Left ventricle myocardium inferior (tissue), 1 donor: ENCODE data around the gene BCL2L13. TPM values are rescaled to one million over a fixed set of nuclear protein-coding genes. Genes with fewer than 3 reads are reported as not detected.

Source experiments
- DNase-seq: peaks from one replicate; pipeline ENCODE4 v3.0.0-alpha.2; 2020
- H3K27ac ChIP-seq: fragments of 200-600 bp; replicated peaks from 2 replicates; pipeline ENCODE4 v1.8.0; 2021
- H3K27me3 ChIP-seq: fragments of 200-600 bp; 2 replicates; pipeline ENCODE4 v1.8.0; 2021; ENCODE audit warnings: low read depth
- H3K36me3 ChIP-seq: fragments of 200-600 bp; 2 replicates; pipeline ENCODE4 v1.8.0; 2021
- H3K4me1 ChIP-seq: fragments of 200-600 bp; 2 replicates; pipeline ENCODE4 v1.8.0; 2021
- H3K4me3 ChIP-seq: fragments of 200-600 bp; 2 replicates; pipeline ENCODE4 v1.8.0; 2021; ENCODE audit warnings: mild to moderate bottlenecking, moderate library complexity
- H3K9me3 ChIP-seq: fragments of 200-600 bp; replicated peaks from 2 replicates; pipeline ENCODE4 v1.8.0; 2021
- intact Hi-C: fragments of 100-400 bp; cut with micrococcal nuclease; formaldehyde crosslinking; loops from one replicate; pipeline ENCODE4 v1.11.0; 2022
- total RNA-seq: library from RNA; stranded (reverse); fragmentation: NEBNext Ultra II Directional; extraction: Animal tissue kit (Norgen Biotek cat#: 25700); gene quantifications from one replicate; pipeline ENCODE4 v1.2.1, GENCODE V29; 2021
- TF ChIP-seq, protein P1 (sequence below): fragments of 200-600 bp; IDR thresholded peaks from 2 replicates; pipeline ENCODE4 v1.8.0; 2021; ENCODE audit warnings: antibody characterized with exemption, mild to moderate bottlenecking, borderline replicate concordance
- donor health status: DM: no; HTN: yes; CAD: no; lungs with severe emphysema.

Gene BCL2L13
- total RNA-seq, 1 donor from 2014 or later: 111 TPM

DNA sequence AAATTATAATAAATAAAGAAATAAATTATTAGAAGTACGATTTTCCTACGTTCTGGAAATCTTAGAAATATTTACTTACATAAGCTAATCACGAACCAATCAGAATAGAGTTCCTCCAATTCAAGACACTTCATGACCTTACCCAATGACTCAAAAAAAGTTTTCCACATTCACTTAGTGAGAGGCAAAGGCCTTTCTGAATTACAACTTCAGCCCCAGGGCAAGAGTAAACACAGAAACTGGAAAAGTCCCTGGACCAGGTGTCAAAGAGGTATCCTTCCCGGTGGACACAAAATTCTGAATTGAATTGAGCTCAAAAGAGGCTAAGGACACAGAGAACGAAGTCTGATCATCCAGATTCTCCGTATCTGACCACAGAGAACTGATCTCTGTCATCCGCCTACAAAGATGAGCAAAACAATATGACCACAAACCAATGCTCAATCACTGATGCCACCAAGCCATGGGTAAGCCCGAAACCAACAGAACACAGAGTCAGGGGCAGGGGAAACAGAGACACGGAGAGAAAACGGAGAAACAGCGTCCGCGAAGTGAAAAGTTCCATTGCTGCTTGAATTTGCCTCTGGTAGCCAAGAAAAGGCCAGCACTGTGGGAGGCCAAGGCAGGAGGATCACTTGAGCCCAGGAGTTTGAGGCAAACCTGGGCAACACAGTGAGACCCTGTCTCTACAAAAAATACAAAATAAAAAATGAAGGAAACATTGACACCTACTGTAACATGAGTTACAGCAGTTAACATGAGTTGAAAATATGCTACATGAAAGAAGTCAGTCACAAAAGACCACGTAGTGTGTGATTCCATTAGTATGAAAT lies 128.9 kb downstream of the BCL2L13 start:
- Histone ChIP-seq H3K36me3 (no peaks in the 10 kb centered on the region), H3K9me3 (no peaks in the 10 kb centered on the region), H3K4me1 (peaks cover 9% of the 10 kb centered on the region), H3K4me3 (no peak overlapping the region), H3K27ac (no peak overlapping the region), H3K27me3 (no peaks in the 10 kb centered on the region)
- TF ChIP-seq, protein P1, sequence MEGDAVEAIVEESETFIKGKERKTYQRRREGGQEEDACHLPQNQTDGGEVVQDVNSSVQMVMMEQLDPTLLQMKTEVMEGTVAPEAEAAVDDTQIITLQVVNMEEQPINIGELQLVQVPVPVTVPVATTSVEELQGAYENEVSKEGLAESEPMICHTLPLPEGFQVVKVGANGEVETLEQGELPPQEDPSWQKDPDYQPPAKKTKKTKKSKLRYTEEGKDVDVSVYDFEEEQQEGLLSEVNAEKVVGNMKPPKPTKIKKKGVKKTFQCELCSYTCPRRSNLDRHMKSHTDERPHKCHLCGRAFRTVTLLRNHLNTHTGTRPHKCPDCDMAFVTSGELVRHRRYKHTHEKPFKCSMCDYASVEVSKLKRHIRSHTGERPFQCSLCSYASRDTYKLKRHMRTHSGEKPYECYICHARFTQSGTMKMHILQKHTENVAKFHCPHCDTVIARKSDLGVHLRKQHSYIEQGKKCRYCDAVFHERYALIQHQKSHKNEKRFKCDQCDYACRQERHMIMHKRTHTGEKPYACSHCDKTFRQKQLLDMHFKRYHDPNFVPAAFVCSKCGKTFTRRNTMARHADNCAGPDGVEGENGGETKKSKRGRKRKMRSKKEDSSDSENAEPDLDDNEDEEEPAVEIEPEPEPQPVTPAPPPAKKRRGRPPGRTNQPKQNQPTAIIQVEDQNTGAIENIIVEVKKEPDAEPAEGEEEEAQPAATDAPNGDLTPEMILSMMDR: no peak
- DNase-seq: no peak
- intact Hi-C loops: no loop called here

DNA sequence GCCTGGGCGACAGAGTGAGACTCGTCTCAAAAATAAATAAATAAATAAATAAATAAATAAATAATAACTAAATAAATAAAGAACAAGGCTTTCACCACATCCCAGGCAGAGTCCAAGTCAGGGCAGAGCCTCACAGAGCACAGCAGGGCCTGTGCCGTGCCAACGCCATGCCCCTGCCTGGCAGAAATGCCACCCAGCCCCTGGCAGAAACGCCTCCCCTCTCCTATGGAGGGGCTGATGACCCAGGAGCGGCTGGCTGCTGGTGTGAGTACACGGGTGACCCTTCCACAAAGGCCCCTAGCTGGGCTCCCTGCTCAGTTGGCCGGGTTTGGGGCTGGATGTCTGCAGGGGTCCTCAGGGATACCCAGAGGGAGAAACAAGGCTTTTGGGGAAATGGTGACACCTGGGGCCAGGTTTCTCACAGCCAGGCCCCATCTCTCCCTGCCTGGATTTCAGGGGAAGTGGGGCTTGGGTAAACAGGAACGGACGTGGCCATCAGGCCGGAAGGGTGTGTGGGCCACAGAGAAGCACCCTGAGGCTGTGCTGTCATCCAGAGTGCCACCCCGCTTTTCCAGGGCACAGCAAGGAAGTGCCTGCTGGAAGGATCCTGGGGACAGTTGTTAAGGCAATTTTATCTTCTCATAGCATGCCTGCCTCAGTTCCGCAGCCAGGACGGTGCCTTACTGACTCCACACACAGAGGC lies 130.6 kb downstream of the BCL2L13 start:
- H3K27ac ChIP-seq: no peak overlapping the region
- intact Hi-C loops: no loop called here
- H3K4me3 ChIP-seq: no peak overlapping the region
- H3K9me3 ChIP-seq: no peaks in the 10 kb centered on the region
- no peaks in the 10 kb centered on the region for H3K27me3 ChIP-seq
- TF ChIP-seq, protein P1: no peak
- H3K36me3 ChIP-seq: no peaks in the 10 kb centered on the region
- peaks cover 22% of the 10 kb centered on the region for H3K4me1 ChIP-seq
- no peak for DNase-seq

DNA sequence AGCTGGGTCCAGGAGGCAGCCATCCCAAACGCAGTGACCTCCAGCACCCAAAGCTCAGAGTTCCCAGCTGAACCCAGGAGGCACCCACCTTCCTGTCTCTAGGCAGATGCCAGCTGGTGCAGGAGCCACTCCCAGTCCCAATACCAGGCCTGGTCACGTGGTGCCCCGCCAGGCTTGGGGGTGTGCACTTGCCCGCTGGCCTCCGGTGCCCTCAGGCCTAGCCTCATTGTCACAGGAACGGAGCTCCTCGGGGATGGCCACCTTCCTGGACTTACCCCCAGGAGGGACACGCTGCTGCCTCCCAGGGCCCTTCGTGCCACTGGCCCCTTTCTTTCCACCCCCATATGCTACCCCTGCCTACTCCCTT lies 131.1 kb downstream of the BCL2L13 start:
- intact Hi-C loops: no loop called here

DNA sequence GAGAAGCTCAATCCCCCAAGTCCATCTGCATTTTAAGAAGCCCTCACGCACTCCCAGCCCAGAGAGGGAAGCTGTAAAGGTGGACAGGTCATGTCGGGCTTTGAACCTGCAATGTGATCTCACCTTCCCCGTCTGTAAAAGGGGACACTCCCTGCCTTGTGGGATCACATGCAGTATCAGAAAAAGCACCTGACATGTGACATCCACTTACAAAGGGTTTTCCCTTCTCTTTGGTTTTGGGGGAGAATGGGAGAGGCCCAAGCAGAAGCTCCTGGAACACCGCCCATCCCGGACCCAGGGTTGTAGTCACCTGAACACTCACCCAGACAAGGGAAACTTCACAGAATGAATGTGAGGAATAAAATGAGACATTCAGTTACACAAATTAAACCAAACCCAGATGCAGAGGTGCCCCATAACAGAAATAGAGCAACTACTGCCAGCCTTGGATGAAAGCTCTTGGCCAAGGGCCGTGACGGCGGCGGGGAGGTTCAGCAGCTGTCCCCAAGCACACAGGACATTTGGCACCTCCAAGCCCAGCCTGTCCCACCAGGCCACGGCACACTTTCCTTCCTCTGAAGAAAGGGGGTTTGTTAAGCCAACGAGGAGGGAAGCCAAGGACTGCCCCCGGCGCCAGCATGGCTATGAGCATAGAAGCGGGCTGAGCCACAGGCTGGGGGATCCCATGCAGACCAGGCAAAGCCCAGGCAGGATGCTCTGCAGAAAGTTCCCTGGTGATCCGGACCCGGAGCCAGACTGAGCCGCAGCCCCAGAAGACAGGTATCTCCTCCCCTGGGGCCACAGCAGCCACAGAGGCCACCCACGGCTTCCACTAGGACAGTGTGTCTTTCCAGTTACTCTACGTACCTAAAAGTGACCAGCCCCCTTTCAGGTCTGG lies 131.9 kb downstream of the BCL2L13 start:
- H3K4me1 ChIP-seq: peaks cover 27% of the 10 kb centered on the region
- TF ChIP-seq, protein P1: no peak
- no peak overlapping the region for H3K4me3 ChIP-seq
- no peak overlapping the region for H3K27ac ChIP-seq
- no peak for DNase-seq
- intact Hi-C loops: no loop called here
- H3K36me3 ChIP-seq: no peaks in the 10 kb centered on the region
- no peaks in the 10 kb centered on the region for H3K27me3 ChIP-seq
- H3K9me3 ChIP-seq: no peaks in the 10 kb centered on the region

More for the DNA sequence above, 131.1 kb downstream of the BCL2L13 start:
- no peak for DNase-seq
- Histone ChIP-seq H3K36me3 (no peaks in the 10 kb centered on the region), H3K9me3 (no peaks in the 10 kb centered on the region), H3K4me3 (no peak overlapping the region), H3K27me3 (no peaks in the 10 kb centered on the region), H3K27ac (no peak overlapping the region), H3K4me1 (peaks cover 22% of the 10 kb centered on the region)
- TF ChIP-seq, protein P1: no peak

DNA sequence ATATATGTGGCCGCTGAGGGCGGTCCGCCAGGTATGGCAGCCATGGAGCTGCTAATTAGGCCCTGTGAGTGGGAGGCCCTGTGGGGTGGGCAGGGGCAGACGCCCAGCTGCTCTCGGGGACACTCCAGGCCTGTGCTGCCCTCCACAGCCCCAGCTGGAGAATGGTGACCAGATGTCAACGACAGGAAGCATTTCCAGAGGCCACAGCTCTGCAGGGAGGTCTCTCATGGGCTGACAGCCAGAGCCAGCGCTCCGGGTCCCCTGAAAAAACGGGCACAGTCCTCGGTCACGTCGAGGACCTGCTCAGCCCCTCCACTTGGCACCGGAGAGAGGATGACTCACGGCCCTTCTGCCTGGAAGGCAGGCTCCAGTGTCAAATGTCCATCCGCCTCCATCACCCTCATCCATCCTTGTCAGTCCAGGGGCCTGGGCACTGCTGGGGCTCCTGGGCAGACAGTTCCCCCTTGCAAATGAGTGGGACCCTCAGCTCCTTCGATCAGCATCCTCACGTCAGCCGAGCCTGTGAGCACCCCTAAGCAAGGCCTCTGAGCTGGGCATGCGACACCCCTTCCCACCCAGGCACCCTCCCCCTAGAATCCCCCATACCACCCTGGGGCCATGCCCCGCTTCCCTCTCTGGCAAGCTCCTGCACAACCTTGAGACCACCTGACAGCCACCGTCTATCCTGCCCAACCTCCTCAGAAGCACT lies 133.8 kb downstream of the BCL2L13 start:
- no peak overlapping the region for H3K27ac ChIP-seq
- peaks cover 27% of the 10 kb centered on the region for H3K4me1 ChIP-seq
- intact Hi-C loops: no loop called here
- H3K4me3 ChIP-seq: peak overlapping the region; percentile 88
- TF ChIP-seq, protein P1: no peak
- H3K36me3 ChIP-seq: no peaks in the 10 kb centered on the region
- no peaks in the 10 kb centered on the region for H3K9me3 ChIP-seq
- no peaks in the 10 kb centered on the region for H3K27me3 ChIP-seq
- DNase-seq: no peak
